ENCODE results near the gene CDH12. TPM values are rescaled to one million over a fixed set of nuclear protein-coding genes. Genes with fewer than 3 reads are reported as not detected.

Gene CDH12
- total and polyA plus RNA-seq, 2 donors (not counting 3 experiments of a cell fraction or from before 2014, with no cell fraction given) = 0.03 TPM; not detected in 1

DNA sequence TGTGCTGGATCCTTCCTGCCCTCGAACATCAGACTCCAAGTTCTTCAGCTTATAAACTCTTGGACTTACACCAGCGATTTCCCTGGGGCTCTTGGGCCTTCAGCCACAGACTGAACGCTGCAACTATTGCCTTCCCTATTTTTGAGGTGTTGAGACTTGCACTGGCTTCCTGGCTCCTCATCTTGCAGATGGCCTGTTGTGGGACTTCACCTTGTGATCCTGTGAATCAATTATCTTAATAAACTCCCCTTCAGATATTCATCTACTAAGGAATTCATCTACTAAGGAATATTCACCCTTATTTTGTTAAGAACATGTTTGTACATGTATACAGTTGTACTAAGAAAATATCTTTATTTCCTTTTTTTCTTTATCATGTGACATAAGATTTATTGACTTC, 1079.7 kb downstream of the CDH12 start:
- Histone ChIP-seq H3K4me3 (replicated peaks in 1 of 3; ENCODE audit: insufficient read depth in 1 of 3, low read depth in 1 of 3, low read length in 3 of 3) (no peak overlapping the region), H3K27ac (ENCODE audit: insufficient read depth, low read depth, low read length) (no peak overlapping the region), H3K79me2 (ENCODE audit: control insufficient read depth, insufficient read depth, low read length) (no peaks in the 10 kb centered on the region), H3K27me3 (ENCODE audit: control insufficient read depth in 2 of 2, insufficient read depth in 2 of 2, low read length in 2 of 2) (no peaks in the 10 kb centered on the region), H3K9ac (replicated peaks; ENCODE audit: extremely low read depth, insufficient read depth, low read length) (no peak overlapping the region), H4K20me1 (replicated peaks; ENCODE audit: control insufficient read depth, extremely low read depth, insufficient read depth, low read length) (no peaks in the 10 kb centered on the region), H3K4me2 (ENCODE audit: insufficient read depth, low read length) (no peak overlapping the region), H3K9me1 (replicated peaks; ENCODE audit: control insufficient read depth, extremely low read depth, insufficient read depth, low read length) (no peaks in the 10 kb centered on the region), H3K9me3 (replicated peaks; ENCODE audit: control insufficient read depth, insufficient read depth, low read length) (no peaks in the 10 kb centered on the region), H3K4me1 (ENCODE audit: control insufficient read depth, extremely low read depth, insufficient read depth, low read length) (no peaks in the 10 kb centered on the region), H3K36me3 (ENCODE audit: control insufficient read depth in 2 of 2, extremely low read depth in 1 of 2, insufficient read depth in 2 of 2, low read length in 2 of 2) (no peaks in the 10 kb centered on the region), H2AFZ (ENCODE audit: low read depth, low read length) (no peak overlapping the region)
- CTCF ChIA-PET = no interaction called here
- intact Hi-C loops (cut with micrococcal nuclease) (no loop called here), dilution Hi-C loops (cut with MboI; ENCODE audit: extremely low pct_ligation_motif_present, low sequenced_read_pairs) (no loop called here)
- DNase-seq (ENCODE audit: low read depth, low spot score) (no peak), FAIRE-seq (no peak)
- POLR2A ChIA-PET = no interaction called here
- BruUV-seq (replicated peaks) = no TSS peak
- no peak for TF ChIP-seq JUN (IDR thresholded peaks at IDR 0.05; ENCODE audit: borderline replicate concordance, insufficient read depth, insufficient read length, low read depth)
- TF ChIP-seq, protein P1, sequence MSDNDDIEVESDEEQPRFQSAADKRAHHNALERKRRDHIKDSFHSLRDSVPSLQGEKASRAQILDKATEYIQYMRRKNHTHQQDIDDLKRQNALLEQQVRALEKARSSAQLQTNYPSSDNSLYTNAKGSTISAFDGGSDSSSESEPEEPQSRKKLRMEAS (IDR thresholded peaks at IDR 0.05; ENCODE audit: insufficient read depth, insufficient read length) = no peak
- TF ChIP-seq GATA2 (IDR thresholded peaks at IDR 0.05; ENCODE audit: insufficient read depth, insufficient read length, low read depth, low read length) = no peak
- no peak for TF ChIP-seq POLR2A (IDR thresholded peaks at IDR 0.05; ENCODE audit: low read depth, low read length)
- TF ChIP-seq MYC (IDR thresholded peaks at IDR 0.05; ENCODE audit: low read depth, low read length) = no peak
- TF ChIP-seq, protein P2, sequence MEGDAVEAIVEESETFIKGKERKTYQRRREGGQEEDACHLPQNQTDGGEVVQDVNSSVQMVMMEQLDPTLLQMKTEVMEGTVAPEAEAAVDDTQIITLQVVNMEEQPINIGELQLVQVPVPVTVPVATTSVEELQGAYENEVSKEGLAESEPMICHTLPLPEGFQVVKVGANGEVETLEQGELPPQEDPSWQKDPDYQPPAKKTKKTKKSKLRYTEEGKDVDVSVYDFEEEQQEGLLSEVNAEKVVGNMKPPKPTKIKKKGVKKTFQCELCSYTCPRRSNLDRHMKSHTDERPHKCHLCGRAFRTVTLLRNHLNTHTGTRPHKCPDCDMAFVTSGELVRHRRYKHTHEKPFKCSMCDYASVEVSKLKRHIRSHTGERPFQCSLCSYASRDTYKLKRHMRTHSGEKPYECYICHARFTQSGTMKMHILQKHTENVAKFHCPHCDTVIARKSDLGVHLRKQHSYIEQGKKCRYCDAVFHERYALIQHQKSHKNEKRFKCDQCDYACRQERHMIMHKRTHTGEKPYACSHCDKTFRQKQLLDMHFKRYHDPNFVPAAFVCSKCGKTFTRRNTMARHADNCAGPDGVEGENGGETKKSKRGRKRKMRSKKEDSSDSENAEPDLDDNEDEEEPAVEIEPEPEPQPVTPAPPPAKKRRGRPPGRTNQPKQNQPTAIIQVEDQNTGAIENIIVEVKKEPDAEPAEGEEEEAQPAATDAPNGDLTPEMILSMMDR (IDR thresholded peaks at IDR 0.05; ENCODE audit: extremely low read depth in 1 of 2, insufficient read depth in 1 of 2, low read depth in 1 of 2, low read length in 2 of 2) = no peak
- no peak for TF ChIP-seq EZH2 (IDR thresholded peaks at IDR 0.05; ENCODE audit: borderline replicate concordance, low read depth, low read length, severe bottlenecking)
- no peak for TF ChIP-seq FOS (IDR thresholded peaks at IDR 0.05; ENCODE audit: borderline replicate concordance, insufficient read depth, low read length)
- no peak for TF ChIP-seq POLR2AphosphoS5 (IDR thresholded peaks at IDR 0.05; ENCODE audit: insufficient read depth, low read depth, low read length)

All from endothelial cell of umbilical vein (primary cell).